Prostate gland (tissue), 2 donors: ENCODE results near the gene TEX53.

Source experiments
- POLR2A ChIP-seq: fragments of 450-650 bp; IDR thresholded peaks from one replicate; pipeline ENCODE4 v1.6.1; 2016; ENCODE audit warnings: antibody characterized with exemption, mild to moderate bottlenecking
- POLR2AphosphoS5 ChIP-seq: sonication (generic); formaldehyde crosslinking; IDR thresholded peaks from one replicate; pipeline ENCODE4 v1.6.1; 2017; ENCODE audit warnings: antibody characterized with exemption
- TF ChIP-seq, protein P1 (sequence below), 4 experiments: fragments of 200-600 bp in 2 of 4; fragments of 450-650 bp in 2 of 4; sonication (generic) in 2 of 4; IDR thresholded peaks; 1 replicate in 3 of 4; 2 replicates in 1 of 4; pipeline ENCODE4 v1.5.1; 2016 to 2019; ENCODE audit warnings: antibody characterized with exemption in 4 of 4, mild to moderate bottlenecking in 2 of 4, moderate library complexity in 2 of 4

DNA sequence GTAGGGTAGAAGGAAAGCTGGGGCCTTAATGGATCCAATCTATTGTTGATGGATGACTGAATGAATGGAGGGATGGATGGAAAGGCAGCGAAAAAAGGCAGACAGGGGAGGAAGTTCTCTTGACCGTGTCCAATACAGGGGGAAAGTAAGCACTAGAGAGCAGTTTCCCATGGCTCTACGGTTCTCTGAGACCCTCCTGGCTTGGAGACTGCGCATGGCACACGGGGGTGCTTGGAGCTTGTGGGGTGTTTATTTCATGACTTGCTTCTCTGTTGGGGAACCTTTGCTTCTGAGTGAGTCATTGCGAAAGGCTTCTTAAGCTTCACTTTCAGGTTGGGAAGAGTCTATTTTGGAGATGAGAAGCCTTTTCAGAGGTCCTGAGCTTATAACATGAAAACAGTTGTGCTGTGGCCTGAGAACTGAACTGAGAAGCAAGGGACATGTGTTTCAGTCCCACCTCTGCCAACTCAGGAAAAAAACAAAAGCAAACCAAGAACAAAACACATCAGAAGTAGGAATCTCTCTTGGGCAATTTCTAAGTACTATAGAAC, 37.2 kb upstream of the TEX53 start:
- no peak for TF ChIP-seq POLR2AphosphoS5
- TF ChIP-seq, protein P1, sequence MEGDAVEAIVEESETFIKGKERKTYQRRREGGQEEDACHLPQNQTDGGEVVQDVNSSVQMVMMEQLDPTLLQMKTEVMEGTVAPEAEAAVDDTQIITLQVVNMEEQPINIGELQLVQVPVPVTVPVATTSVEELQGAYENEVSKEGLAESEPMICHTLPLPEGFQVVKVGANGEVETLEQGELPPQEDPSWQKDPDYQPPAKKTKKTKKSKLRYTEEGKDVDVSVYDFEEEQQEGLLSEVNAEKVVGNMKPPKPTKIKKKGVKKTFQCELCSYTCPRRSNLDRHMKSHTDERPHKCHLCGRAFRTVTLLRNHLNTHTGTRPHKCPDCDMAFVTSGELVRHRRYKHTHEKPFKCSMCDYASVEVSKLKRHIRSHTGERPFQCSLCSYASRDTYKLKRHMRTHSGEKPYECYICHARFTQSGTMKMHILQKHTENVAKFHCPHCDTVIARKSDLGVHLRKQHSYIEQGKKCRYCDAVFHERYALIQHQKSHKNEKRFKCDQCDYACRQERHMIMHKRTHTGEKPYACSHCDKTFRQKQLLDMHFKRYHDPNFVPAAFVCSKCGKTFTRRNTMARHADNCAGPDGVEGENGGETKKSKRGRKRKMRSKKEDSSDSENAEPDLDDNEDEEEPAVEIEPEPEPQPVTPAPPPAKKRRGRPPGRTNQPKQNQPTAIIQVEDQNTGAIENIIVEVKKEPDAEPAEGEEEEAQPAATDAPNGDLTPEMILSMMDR (IDR thresholded peaks at IDR 0.05): no peak
- TF ChIP-seq POLR2A: no peak
